DOHH2 (cell line): ENCODE data around the gene MYLK.

Experiments used
- EZH2phosphoT487 ChIP-seq: fragments of 200-600 bp; sonication (generic); IDR thresholded peaks from 2 replicates; pipeline ENCODE4 v1.6.1; 2017; ENCODE audit warnings: borderline replicate concordance, mild to moderate bottlenecking, antibody characterized with exemption, low read length, moderate library complexity, mixed read lengths
- TF ChIP-seq, protein P1 (sequence below): fragments of 200-600 bp; sonication (generic); IDR thresholded peaks from one replicate; pipeline ENCODE4 v1.5.1; 2014; ENCODE audit warnings: antibody characterized with exemption, mild to moderate bottlenecking, low read depth, low read length; ENCODE audit not compliant: poor library complexity, severe bottlenecking

DNA sequence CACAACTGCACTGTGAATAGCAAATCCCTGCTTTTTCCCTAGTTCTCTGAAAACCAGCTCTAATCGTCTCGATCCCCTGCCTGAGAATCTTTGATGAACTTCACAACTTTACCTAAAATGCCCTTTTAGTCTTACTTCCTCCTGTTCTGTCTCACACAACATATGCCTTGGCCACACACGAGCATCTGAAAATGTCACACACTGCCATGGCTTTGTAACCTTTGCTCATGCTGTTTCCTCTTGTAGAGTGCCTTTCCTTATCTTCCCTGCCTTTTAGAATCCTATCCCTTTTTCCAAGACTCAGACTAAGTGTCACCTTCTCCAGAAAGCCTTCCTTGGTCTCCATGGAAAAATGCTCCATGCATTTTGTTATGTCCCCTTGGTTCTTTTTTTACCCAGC is 227.9 kb downstream of the MYLK start:
- TF ChIP-seq, protein P1, sequence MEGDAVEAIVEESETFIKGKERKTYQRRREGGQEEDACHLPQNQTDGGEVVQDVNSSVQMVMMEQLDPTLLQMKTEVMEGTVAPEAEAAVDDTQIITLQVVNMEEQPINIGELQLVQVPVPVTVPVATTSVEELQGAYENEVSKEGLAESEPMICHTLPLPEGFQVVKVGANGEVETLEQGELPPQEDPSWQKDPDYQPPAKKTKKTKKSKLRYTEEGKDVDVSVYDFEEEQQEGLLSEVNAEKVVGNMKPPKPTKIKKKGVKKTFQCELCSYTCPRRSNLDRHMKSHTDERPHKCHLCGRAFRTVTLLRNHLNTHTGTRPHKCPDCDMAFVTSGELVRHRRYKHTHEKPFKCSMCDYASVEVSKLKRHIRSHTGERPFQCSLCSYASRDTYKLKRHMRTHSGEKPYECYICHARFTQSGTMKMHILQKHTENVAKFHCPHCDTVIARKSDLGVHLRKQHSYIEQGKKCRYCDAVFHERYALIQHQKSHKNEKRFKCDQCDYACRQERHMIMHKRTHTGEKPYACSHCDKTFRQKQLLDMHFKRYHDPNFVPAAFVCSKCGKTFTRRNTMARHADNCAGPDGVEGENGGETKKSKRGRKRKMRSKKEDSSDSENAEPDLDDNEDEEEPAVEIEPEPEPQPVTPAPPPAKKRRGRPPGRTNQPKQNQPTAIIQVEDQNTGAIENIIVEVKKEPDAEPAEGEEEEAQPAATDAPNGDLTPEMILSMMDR: no peak
- TF ChIP-seq EZH2phosphoT487: no peak
